Measurements from ENCODE around the gene PSG6. TPM values are rescaled to one million over a fixed set of nuclear protein-coding genes. Genes with fewer than 3 reads are reported as not detected.
A peak's percentile ranks its signal among the peaks of the same experiment; 100 is the strongest.
"Not testable (repeated sequence)": the region's sequence is repeated elsewhere in the genome, so short reads cannot be mapped to it uniquely, and the experiment has no call there.

PSG6 gene
- total RNA-seq (2014; rRNA removed; shearing (Covaris generic)): not detected in 2 replicates
- polyA plus RNA-seq (2016; fragmentation: Nextera tagmentation; extraction: Ambion mirVana): 1.2 and 1.8 TPM in 2 replicates

DNA sequence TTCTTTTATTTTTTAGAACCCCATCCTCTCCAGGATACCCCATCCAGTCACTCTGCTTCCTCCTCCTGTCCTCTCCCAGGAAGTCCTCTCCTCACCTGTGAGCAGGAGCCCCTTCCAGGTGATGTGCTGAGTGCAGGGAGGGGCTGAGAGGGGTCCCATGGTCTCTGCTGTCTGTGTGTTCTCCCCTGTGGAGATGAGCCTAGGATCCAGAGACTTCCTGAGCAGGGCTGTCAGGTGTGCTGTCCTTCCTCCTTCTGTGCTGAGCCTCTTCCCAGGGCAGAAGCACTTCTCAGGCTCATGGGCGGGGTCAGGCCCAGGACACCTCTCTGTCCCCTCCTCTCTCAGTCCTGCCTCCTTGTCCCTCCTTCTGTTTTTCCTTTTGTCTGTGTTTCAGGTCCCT is at the start of gene PSG6:
TSS of gene PSG6 (minus strand) at position 261 of the 400 bp plus-strand sequence. CDS start at position 159, 102 bp downstream.
- H3K9ac ChIP-seq; H3K27ac ChIP-seq; H3K79me2 ChIP-seq (ENCODE audit: insufficient read depth); H3K9me2 ChIP-seq (ENCODE audit: insufficient read depth); H2AFZ ChIP-seq; in situ Hi-C loops (cut with MboI); H3F3A ChIP-seq (ENCODE audit: insufficient read depth); H3K4me2 ChIP-seq (ENCODE audit: unreplicated experiment); DNase-seq; H4K20me1 ChIP-seq (ENCODE audit: insufficient read depth); H3K36me3 ChIP-seq (ENCODE audit: low read depth); H3K27me3 ChIP-seq (replicated peaks; ENCODE audit: insufficient read depth); H3K4me3 ChIP-seq; H3K9me3 ChIP-seq (ENCODE audit: low read depth): not testable (repeated sequence)
- 94% methylated on average over 1 of the region's 1 CpG; no CpG with 5 or more reads in 1 of the 2 experiments for WGBS, 2 experiments (ENCODE audit: low coverage in 1 of 2, low lambda C conversion rate in 2 of 2, missing lambda C conversion rate in 2 of 2)
- peaks cover 12% of the 10 kb centered on the region for H3K4me1 ChIP-seq (ENCODE audit: insufficient read depth)

DNA sequence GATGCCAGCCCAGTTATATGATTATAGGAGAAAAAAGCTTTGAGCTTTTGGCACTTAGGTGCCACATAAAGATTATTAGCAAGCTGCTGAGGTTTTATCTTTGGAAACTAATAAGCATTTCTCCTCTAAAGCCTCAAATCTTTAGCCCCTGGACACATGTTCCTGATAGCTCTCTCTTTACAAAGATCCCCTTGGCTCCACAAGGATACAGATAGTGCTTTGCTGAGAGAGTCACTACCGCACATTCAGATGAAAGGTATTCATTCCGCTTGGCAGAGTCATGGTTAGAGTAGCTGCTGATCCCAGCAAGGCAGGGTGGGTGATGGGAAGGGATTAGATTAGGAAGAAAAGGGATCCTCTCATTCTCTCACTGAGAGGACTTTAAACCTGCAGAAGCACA is 47.5 kb upstream of the PSG6 start:
- no peak overlapping the region for H2AFZ ChIP-seq
- H3K36me3 ChIP-seq (ENCODE audit: low read depth): no peaks in the 10 kb centered on the region
- TF ChIP-seq EZH2 (IDR thresholded peaks at IDR 0.05; ENCODE audit: insufficient read depth, poor library complexity, severe bottlenecking) (no peak), EZH2phosphoT487 (IDR thresholded peaks at IDR 0.05; ENCODE audit: insufficient read depth, low read depth) (no peak)
- H3K4me2 ChIP-seq (ENCODE audit: unreplicated experiment): peak overlapping the region; percentile 15
- in situ Hi-C loops (cut with MboI): no loop called here
- no peaks in the 10 kb centered on the region for H4K20me1 ChIP-seq (ENCODE audit: insufficient read depth)
- H3K9ac ChIP-seq: no peak overlapping the region
- no peaks in the 10 kb centered on the region for H3K27me3 ChIP-seq (replicated peaks; ENCODE audit: insufficient read depth)
- peaks cover 28% of the 10 kb centered on the region; the same call in 1 of the 2 replicates for H3F3A ChIP-seq (ENCODE audit: insufficient read depth)
- H3K9me3 ChIP-seq (ENCODE audit: low read depth): no peaks in the 10 kb centered on the region
- H3K4me1 ChIP-seq (ENCODE audit: insufficient read depth): peaks cover 39% of the 10 kb centered on the region
- H3K4me3 ChIP-seq: no peak overlapping the region
- no peaks in the 10 kb centered on the region for H3K79me2 ChIP-seq (ENCODE audit: insufficient read depth)
- 50% methylated on average over 2 of the region's 2 CpGs for WGBS, 2 experiments (ENCODE audit: low coverage in 1 of 2, low lambda C conversion rate in 2 of 2, missing lambda C conversion rate in 2 of 2)
- H3K27ac ChIP-seq: peak overlapping the region; percentile 55
- H3K9me2 ChIP-seq (ENCODE audit: insufficient read depth): no peaks in the 10 kb centered on the region
- DNase-seq: peak; percentile 79

DNA sequence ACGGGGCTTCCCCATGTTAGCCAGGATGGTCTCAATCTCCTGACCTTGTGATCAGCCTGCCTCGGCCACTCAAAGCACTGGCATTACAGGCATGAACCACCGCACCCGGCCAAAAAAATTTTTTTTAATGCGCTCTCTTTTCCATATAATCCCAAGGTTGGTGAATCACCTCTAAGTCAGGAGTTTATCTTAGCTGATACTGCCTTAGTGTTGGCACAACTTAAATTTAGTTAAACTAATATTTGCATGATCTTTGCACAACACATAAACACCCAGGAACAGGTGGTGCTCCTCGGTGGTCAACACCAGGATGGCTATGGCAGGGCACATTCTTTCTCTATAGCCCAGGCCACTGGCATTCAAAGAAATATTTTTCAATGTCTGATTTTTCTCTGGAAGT is 43.4 kb upstream of the PSG6 start:
- H3K4me2 ChIP-seq (ENCODE audit: unreplicated experiment): no peak overlapping the region
- no peak for TF ChIP-seq EZH2phosphoT487 (IDR thresholded peaks at IDR 0.05; ENCODE audit: insufficient read depth, low read depth)
- TF ChIP-seq EZH2 (IDR thresholded peaks at IDR 0.05; ENCODE audit: insufficient read depth, poor library complexity, severe bottlenecking): no peak
- H4K20me1 ChIP-seq (ENCODE audit: insufficient read depth): no peaks in the 10 kb centered on the region
- no peaks in the 10 kb centered on the region for H3K9me2 ChIP-seq (ENCODE audit: insufficient read depth)
- no peaks in the 10 kb centered on the region for H3K79me2 ChIP-seq (ENCODE audit: insufficient read depth)
- DNase-seq: no peak
- no peak overlapping the region for H3K4me3 ChIP-seq
- no peaks in the 10 kb centered on the region for H3K36me3 ChIP-seq (ENCODE audit: low read depth)
- no peak overlapping the region for H2AFZ ChIP-seq
- H3K9me3 ChIP-seq (ENCODE audit: low read depth): no peaks in the 10 kb centered on the region
- no peaks in the 10 kb centered on the region for H3K27me3 ChIP-seq (replicated peaks; ENCODE audit: insufficient read depth)
- H3F3A ChIP-seq (ENCODE audit: insufficient read depth): peaks cover 21% of the 10 kb centered on the region; the same call in 1 of the 2 replicates
- H3K9ac ChIP-seq: no peak overlapping the region
- peaks cover 25% of the 10 kb centered on the region for H3K4me1 ChIP-seq (ENCODE audit: insufficient read depth)
- WGBS, 2 experiments (ENCODE audit: low coverage in 1 of 2, low lambda C conversion rate in 2 of 2, missing lambda C conversion rate in 2 of 2): 85 to 92% methylated on average over 6 of the region's 6 CpGs
- in situ Hi-C loops (cut with MboI): no loop called here
- H3K27ac ChIP-seq: no peak overlapping the region

DNA sequence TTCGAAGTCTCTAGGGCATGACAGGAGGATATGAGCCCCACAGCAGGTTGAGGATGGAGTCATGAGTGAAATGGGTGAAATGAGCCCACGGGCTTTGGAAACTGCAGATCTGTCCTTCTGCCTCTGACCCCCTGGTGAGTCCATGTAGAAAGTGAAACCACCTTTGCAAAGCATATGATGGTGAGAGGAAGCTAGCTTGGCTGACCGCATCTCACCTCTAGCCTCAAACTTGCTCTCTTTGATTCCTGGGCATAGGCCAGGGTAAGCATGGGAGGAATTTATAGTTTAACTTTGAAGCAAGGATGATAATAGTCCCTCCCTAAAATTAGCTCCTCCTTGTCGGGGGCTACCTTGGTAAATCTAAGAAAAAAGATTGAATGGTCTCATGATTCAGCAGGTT is 34.4 kb upstream of the PSG6 start:
- H2AFZ ChIP-seq; in situ Hi-C loops (cut with MboI); H3K79me2 ChIP-seq (ENCODE audit: insufficient read depth); H3K9me3 ChIP-seq (ENCODE audit: low read depth); H3K36me3 ChIP-seq (ENCODE audit: low read depth); H3K27ac ChIP-seq; H3K9ac ChIP-seq; H3K4me3 ChIP-seq; DNase-seq; H3K4me2 ChIP-seq (ENCODE audit: unreplicated experiment); H3K27me3 ChIP-seq (replicated peaks; ENCODE audit: insufficient read depth); H3K9me2 ChIP-seq (ENCODE audit: insufficient read depth); H3K4me1 ChIP-seq (ENCODE audit: insufficient read depth); H4K20me1 ChIP-seq (ENCODE audit: insufficient read depth); H3F3A ChIP-seq (ENCODE audit: insufficient read depth): not testable (repeated sequence)
- 81 to 82% methylated on average over 4 of the region's 4 CpGs for WGBS, 2 experiments (ENCODE audit: low coverage in 1 of 2, low lambda C conversion rate in 2 of 2, missing lambda C conversion rate in 2 of 2)

DNA sequence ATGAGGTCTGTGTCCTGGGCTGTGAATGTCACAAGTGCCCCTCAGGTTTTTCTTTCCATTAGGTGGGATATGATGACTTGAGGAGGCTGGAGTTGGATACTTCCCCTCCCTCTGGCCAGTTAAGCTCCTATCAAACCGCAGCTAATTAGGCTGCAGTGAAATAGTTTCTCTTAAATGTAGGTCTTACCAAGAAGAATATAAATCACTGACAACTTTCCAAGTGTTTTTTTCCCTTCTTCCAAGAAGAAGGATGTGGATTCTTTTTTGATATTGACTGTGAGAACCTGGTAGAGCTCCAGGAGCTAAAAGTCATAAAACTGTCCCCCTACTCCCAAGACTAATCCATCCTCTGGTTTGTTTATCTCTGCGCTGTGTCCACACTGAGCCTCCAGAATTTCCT is 33.8 kb upstream of the PSG6 start:
- H3K36me3 ChIP-seq (ENCODE audit: low read depth); DNase-seq; H3F3A ChIP-seq (ENCODE audit: insufficient read depth); H3K4me1 ChIP-seq (ENCODE audit: insufficient read depth); H3K4me2 ChIP-seq (ENCODE audit: unreplicated experiment); H3K27ac ChIP-seq; H2AFZ ChIP-seq; H3K9ac ChIP-seq; H3K9me2 ChIP-seq (ENCODE audit: insufficient read depth); H3K9me3 ChIP-seq (ENCODE audit: low read depth); H3K79me2 ChIP-seq (ENCODE audit: insufficient read depth); H4K20me1 ChIP-seq (ENCODE audit: insufficient read depth); in situ Hi-C loops (cut with MboI); H3K4me3 ChIP-seq; H3K27me3 ChIP-seq (replicated peaks; ENCODE audit: insufficient read depth): not testable (repeated sequence)
- WGBS, 2 experiments (ENCODE audit: low coverage in 1 of 2, low lambda C conversion rate in 2 of 2, missing lambda C conversion rate in 2 of 2): 73 to 86% methylated on average over 2 of the region's 2 CpGs
